ENCODE measurements around the gene TMEM41B. TPM values are rescaled to one million over a fixed set of nuclear protein-coding genes. Genes with fewer than 3 reads are reported as not detected.
"Not testable (repeated sequence)": the region's sequence is repeated elsewhere in the genome, so short reads cannot be mapped to it uniquely, and the experiment has no call there.

The TMEM41B gene
- total RNA-seq: 69.7 TPM

GRCh38 chr11:9314291-9315077 is at the start of gene TMEM41B:
Gene TMEM41B, minus strand, starts transcription at chr11:9314593. Its CDS starts 152 bp downstream, at chr11:9314441.
- FAIRE-seq (no peak), DNase-seq (ENCODE audit: low spot score in 2 of 2) (peak; percentile 96 to 98)

GRCh38 chr11:9362393-9362863 is 48.0 kb upstream of the TMEM41B start:
- no peak for DNase-seq (ENCODE audit: low spot score in 2 of 2)
- no peak for FAIRE-seq

DNA sequence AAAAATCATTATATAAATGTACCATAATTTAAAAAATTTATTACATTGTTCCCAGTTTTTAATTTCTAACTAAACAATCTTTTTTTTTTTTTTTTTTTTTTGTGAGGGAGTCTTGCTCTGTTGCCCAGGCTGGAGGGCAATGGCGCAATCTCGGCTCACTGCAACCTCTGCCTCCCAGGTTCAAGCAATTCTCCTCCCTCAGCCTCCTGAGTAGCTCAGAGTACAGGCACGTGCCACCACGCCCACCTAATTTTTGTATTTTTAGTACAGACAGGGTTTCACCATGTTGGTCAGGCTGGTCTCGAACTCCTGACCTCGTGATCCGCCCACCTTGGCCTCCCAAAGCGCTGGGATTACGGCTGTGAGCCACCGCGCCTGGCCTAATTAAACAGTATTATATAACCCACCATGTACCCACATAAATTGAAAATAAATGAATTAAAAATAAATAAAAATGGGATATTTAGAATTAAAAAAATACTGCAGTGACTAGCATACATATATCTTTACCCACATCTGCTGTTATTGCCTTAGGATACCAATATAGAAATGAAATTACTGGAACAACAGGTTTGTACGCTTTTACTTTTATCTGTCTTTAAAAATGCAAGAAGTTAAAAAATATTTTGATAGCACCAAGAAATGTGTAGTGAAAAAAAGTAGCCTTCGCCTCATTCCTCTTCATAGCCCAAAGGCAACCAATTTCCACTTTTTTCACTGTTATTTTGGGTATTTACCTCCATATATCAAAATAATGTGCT is 46.6 kb upstream of the TMEM41B start:
- DNase-seq (ENCODE audit: low spot score in 2 of 2); FAIRE-seq: not testable (repeated sequence)

GRCh38 chr11:9357041-9357440 is 42.6 kb upstream of the TMEM41B start:
- FAIRE-seq: no peak
- DNase-seq (ENCODE audit: low spot score in 2 of 2): no peak

- DNase-seq (ENCODE audit: low spot score in 2 of 2) (no peak), FAIRE-seq (no peak)
Observed at GRCh38 chr11:9351321-9351881, 37.0 kb upstream of the TMEM41B start.

- DNase-seq (ENCODE audit: low spot score in 2 of 2): not testable (repeated sequence)
Observed at GRCh38 chr11:9347779-9348178, 33.4 kb upstream of the TMEM41B start.

GRCh38 chr11:9347100-9347499 is 32.7 kb upstream of the TMEM41B start:
- FAIRE-seq (no peak), DNase-seq (ENCODE audit: low spot score in 2 of 2) (no peak)

More at GRCh38 chr11:9347779-9348178, 33.4 kb upstream of the TMEM41B start:
- FAIRE-seq: not testable (repeated sequence)

GRCh38 chr11:9344061-9344680 is 29.8 kb upstream of the TMEM41B start:
- no peak for DNase-seq (ENCODE audit: low spot score in 2 of 2)
- no peak for FAIRE-seq

DNA sequence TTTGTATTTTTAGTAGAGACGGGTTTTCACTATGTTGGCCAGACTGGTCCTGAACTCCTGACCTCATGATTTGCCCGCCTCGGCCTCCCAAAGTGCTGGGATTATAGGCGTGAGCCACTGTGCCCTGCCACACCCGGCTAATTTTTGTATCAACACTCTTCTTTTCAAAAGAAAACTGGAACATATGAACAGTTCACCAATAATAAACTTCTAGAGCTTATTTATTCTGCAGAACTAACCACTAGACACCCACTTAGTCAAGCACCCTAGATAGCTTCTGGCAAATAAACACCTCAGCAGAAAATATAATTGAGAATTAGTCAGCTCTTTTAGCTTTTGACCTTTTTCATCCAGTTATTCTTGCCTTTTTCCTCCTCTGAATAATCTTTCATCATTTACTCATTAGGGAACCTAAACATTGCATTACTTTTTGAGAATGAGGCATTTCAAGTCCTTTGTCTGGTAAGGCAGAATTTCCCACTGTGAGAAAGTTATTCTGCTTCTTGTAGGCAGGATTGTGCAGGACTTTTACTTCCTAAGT is 27.3 kb upstream of the TMEM41B start:
- no peak for FAIRE-seq
- no peak for DNase-seq (ENCODE audit: low spot score in 2 of 2)

DNA sequence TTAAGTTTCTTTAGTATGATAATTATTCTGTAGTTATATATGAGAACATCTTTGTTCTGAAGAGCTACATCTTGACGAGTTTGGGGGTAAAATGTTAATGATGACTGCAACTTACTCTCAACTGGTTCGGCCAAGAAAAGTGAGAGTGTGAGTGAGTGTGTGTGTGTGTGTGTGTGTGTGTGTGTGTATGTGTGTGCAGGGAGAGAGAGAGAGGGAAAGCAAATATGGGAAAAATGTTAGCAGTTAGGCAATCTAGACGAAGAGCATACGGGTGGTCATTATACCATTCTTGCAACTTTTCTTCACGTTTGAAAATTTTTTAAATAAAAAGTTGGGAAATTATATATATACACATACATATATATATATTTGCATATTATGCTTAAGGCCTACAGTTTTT is 18.3 kb upstream of the TMEM41B start:
- no peak for FAIRE-seq
- no peak for DNase-seq (ENCODE audit: low spot score in 2 of 2)

- FAIRE-seq: no peak
- DNase-seq (ENCODE audit: low spot score in 2 of 2): no peak
Observed at GRCh38 chr11:9330387-9331384, 16.3 kb upstream of the TMEM41B start.

- FAIRE-seq: no peak
- DNase-seq (ENCODE audit: low spot score in 2 of 2): no peak
Observed at GRCh38 chr11:9320047-9320446, 5.7 kb upstream of the TMEM41B start.

GRCh38 chr11:9319377-9320001 is 5.1 kb upstream of the TMEM41B start:
- FAIRE-seq; DNase-seq (ENCODE audit: low spot score in 2 of 2): not testable (repeated sequence)

DNA sequence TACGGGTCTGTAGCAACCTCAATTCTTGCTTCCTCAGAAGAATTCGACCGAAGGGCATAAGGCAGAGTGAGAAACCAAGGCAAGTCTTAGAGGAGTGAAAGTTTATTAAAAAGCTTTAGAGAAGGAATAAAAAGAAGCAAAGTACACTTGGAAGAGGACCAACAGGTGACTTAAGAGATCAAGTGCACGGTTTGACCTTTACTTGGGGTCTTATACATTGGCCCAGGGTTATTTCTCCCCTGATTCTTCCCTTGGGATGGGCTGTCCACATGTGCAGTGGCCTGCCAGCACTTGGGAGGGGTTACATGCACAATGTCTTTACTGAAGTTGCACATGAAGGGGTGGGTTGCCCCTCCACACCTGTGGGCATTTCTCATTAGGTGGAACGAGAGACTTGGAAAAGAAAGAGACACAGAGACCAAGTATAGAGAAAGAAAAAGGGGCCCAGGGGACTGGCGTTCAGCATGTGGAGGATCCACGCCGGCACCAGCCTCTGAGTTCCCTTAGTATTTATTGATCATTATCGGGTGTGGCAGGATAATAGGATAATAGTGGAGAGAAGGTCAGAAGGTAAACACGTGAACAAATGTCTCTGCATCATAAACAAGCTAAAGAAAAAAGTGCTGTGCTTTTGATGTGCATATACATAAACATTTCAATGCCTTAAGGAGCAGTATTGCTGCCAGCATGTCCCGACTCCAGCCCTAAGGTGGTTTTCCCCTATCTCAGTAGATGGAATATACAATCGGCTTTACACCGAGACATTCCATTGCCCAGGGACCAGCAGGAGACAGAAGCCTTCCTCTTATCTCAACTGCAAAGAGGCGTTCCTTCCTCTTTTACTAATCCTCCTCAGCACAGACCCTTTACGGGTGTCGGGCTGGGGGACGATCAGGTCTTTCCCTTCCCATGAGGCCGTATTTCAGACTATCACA is 4.3 kb upstream of the TMEM41B start:
- not testable (repeated sequence) for DNase-seq (ENCODE audit: low spot score in 2 of 2); FAIRE-seq

- no peak for FAIRE-seq
- no peak for DNase-seq (ENCODE audit: low spot score in 2 of 2)
Observed at GRCh38 chr11:9316334-9316733, 1.9 kb upstream of the TMEM41B start.

DNA sequence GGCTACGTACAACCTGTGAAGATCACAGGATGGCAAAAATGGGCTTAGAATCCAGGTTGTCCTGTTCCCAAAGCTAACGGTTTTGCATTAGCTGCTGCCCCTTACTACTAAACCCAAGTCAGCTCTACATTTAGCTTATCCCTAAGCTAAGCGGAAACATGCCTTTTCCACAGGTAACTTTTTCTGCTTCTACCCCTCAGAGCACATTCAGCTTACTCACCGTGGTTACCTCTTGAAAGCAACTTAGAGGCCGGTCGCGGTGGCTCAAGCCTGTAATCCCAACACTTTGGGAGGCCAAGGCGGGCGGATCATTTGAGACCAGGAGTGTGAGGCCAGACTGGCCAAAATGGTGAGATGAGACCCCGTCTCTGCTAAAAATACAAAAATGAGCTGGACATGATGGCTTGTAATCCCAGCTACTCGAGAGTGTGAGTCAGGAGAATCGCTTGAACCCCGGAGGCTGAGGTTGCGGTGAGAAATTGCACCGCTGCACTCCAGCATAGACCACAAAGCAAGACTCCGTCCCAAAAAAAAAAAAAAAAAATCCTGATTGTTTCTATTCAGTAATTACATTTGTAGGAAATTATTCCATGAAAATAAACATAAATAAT is 790 bp upstream of the TMEM41B start:
- FAIRE-seq (no peak), DNase-seq (ENCODE audit: low spot score in 2 of 2) (no peak)

DNA sequence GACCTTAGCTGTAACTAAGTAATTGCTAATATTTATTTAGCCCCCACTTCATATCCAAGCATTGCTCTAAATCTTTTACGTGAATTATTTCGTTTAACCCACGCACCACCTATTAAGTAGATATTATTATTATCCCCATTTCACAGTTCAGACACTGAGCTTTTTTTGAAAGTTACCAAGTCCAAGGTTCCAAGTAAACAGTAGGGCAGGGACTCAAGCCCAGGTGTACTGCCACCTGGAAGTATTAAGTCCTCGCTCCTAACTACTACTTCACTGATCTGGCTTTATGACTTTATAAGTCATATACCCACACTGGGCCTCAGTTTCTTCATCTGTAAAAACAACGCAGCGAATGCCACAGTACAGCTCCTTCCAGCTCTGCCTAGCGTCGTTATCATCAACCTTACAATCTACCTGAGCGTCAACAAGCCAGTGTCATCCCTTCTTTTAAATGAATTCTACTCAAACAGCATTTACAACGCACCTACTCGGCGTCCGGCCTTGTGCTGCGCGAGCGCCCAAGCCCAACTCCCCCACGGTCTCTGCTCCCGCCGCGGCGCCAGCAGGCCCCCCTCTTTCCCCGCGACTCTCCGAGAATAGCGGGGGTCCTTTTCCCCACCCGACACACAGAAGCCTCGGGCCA is 624 bp downstream of the TMEM41B start:
- DNase-seq (ENCODE audit: low spot score in 2 of 2) (peak; percentile 34 to 35), FAIRE-seq (no peak)

Data from frontal cortex (tissue), 4 donors.